Progenitor cell of endocrine pancreas (in vitro differentiated cells): Measurements from ENCODE around the gene CDK14. TPM values are rescaled to one million over a fixed set of nuclear protein-coding genes. Genes with fewer than 3 reads are reported as not detected.

ENCODE experiments used
- DNase-seq: peaks from one replicate; pipeline ENCODE4 v3.0.0; 2021; ENCODE audit warnings: low spot score; ENCODE audit not compliant: unreplicated experiment
- H3K27ac Mint-ChIP-seq: 2 replicates; pipeline ENCODE4 v1.8.0; 2021; ENCODE audit warnings: mild to moderate bottlenecking, moderate library complexity, mixed read lengths
- H3K27me3 Mint-ChIP-seq: 2 replicates; pipeline ENCODE4 v1.8.0; 2021; ENCODE audit warnings: mixed read lengths
- H3K36me3 Mint-ChIP-seq: 2 replicates; pipeline ENCODE4 v1.8.0; 2022; ENCODE audit warnings: mixed read lengths; ENCODE audit not compliant: insufficient read depth
- H3K4me1 Mint-ChIP-seq: 2 replicates; pipeline ENCODE4 v1.8.0; 2021; ENCODE audit warnings: low read depth, mixed read lengths
- H3K4me3 Mint-ChIP-seq: 2 replicates; pipeline ENCODE4 v1.8.0; 2021; ENCODE audit warnings: low read depth, mild to moderate bottlenecking, moderate library complexity, mixed read lengths
- H3K9me3 Mint-ChIP-seq: 2 replicates; pipeline ENCODE4 v1.8.0; 2021; ENCODE audit warnings: low read depth, mixed read lengths
- total RNA-seq: library from RNA; stranded (reverse); gene quantifications from 2 replicates; pipeline ENCODE4 v1.2.1, GENCODE V29; 2021
- TF ChIP-seq, protein P1 (sequence below): fragments of 200-600 bp; sonication (generic); IDR thresholded peaks from one replicate; pipeline ENCODE4 v1.5.0; 2021; ENCODE audit warnings: antibody characterized with exemption, mild to moderate bottlenecking; ENCODE audit not compliant: unreplicated experiment

CDK14 gene
- total RNA-seq, 1 donor from 2014 or later, result 117 TPM

DNA sequence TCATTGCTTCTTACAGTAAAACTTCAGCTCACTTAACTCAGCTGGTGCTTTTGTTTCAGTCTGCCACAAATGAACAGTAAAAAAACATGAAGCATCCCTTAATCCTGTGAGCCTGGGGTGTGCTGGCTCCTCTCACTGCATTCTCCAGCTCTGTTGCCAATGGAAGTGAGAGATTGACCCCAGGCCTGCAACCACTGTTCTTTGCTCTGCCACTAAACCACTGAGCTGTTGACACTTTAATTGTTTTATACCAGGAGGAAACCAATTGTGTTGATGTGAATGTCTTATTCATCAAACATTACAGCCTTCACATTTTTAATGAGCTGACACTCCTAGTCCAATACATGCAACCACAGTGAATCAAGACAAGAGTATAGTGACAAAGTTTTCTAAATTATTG, 598.7 kb downstream of the CDK14 start:
- TF ChIP-seq, protein P1, sequence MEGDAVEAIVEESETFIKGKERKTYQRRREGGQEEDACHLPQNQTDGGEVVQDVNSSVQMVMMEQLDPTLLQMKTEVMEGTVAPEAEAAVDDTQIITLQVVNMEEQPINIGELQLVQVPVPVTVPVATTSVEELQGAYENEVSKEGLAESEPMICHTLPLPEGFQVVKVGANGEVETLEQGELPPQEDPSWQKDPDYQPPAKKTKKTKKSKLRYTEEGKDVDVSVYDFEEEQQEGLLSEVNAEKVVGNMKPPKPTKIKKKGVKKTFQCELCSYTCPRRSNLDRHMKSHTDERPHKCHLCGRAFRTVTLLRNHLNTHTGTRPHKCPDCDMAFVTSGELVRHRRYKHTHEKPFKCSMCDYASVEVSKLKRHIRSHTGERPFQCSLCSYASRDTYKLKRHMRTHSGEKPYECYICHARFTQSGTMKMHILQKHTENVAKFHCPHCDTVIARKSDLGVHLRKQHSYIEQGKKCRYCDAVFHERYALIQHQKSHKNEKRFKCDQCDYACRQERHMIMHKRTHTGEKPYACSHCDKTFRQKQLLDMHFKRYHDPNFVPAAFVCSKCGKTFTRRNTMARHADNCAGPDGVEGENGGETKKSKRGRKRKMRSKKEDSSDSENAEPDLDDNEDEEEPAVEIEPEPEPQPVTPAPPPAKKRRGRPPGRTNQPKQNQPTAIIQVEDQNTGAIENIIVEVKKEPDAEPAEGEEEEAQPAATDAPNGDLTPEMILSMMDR, result no peak
- no peak for DNase-seq

DNA sequence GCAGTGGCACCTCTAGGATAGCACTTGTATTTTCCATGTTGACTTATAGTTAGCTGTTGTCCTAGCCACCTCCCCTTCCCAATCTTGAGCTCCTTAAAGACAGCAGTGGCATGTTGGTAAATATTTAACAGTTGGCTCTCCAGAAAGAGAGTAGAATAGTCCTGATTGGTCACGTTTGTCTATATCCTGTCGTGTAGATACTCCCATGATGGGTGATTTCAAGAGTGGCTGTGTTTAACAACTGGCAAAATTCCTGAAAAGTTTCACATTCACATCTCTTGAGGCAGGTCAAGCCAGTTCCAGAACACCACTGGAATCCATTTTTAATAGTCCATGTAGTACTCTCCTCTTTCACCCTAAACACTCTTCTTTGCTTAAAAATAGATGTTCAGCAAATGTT, 599.9 kb downstream of the CDK14 start:
- TF ChIP-seq, protein P1, result no peak
- Mint-ChIP-seq H3K9me3 (no peaks in the 10 kb centered on the region), H3K36me3 (peaks cover 1% of the 10 kb centered on the region), H3K4me3 (no peak overlapping the region), H3K4me1 (peaks cover 4% of the 10 kb centered on the region), H3K27ac (no peak overlapping the region), H3K27me3 (no peaks in the 10 kb centered on the region)
- no peak for DNase-seq

More for the DNA sequence above, 598.7 kb downstream of the CDK14 start:
- Mint-ChIP-seq H3K4me3 (no peak overlapping the region), H3K27ac (no peak overlapping the region), H3K9me3 (no peaks in the 10 kb centered on the region), H3K4me1 (peaks cover 4% of the 10 kb centered on the region), H3K27me3 (no peaks in the 10 kb centered on the region), H3K36me3 (peaks cover 1% of the 10 kb centered on the region)

DNA sequence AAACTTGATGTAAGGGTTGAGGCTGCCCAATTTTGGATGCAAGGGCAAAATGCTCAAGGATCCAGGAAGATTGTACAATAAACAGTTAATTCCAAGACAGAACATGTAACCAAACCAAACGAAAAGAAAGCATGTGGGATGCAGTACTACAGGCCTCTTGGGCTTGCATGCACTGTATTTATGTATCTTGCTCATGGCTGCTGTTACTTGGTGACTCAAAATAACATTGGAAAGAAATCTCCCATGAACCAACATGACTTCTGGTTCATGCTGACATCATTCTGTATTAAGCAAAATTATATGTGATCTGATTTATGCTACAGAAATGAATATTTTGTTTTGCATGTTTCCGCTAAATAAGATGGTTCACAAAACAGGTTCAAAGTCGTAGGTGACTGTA, 602.2 kb downstream of the CDK14 start:
- H3K4me3 Mint-ChIP-seq, result no peak overlapping the region
- H3K27ac Mint-ChIP-seq, result no peak overlapping the region
- H3K9me3 Mint-ChIP-seq, result no peaks in the 10 kb centered on the region
- DNase-seq, result no peak
- H3K27me3 Mint-ChIP-seq, result no peaks in the 10 kb centered on the region
- TF ChIP-seq, protein P1, result no peak
- peaks cover 3% of the 10 kb centered on the region for H3K36me3 Mint-ChIP-seq
- peaks cover 4% of the 10 kb centered on the region for H3K4me1 Mint-ChIP-seq

DNA sequence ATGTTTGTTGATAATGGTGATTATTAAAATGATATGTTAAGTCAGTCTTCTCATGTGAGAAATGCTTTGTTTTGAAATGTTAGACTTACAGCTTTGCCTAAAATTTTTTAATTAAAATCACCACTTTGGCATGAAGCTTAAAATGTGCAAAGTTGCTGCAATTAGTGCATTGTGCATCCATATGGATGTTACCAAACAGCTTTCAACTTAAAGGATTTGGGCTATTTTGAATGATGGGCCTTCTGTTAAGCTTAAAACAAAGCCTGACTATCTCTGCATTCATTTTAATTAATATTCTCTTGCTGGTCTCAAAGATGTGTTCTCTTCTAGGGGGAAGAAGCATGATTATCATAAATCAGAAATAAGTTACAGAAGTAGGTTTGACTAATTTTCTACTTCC, 603.5 kb downstream of the CDK14 start:
- TF ChIP-seq, protein P1, result no peak
- H3K4me1 Mint-ChIP-seq, result peaks cover 4% of the 10 kb centered on the region
- H3K27me3 Mint-ChIP-seq, result no peaks in the 10 kb centered on the region
- H3K9me3 Mint-ChIP-seq, result peaks cover 3% of the 10 kb centered on the region
- no peak overlapping the region for H3K27ac Mint-ChIP-seq
- no peak for DNase-seq
- H3K36me3 Mint-ChIP-seq, result peaks cover 8% of the 10 kb centered on the region
- H3K4me3 Mint-ChIP-seq, result no peak overlapping the region

DNA sequence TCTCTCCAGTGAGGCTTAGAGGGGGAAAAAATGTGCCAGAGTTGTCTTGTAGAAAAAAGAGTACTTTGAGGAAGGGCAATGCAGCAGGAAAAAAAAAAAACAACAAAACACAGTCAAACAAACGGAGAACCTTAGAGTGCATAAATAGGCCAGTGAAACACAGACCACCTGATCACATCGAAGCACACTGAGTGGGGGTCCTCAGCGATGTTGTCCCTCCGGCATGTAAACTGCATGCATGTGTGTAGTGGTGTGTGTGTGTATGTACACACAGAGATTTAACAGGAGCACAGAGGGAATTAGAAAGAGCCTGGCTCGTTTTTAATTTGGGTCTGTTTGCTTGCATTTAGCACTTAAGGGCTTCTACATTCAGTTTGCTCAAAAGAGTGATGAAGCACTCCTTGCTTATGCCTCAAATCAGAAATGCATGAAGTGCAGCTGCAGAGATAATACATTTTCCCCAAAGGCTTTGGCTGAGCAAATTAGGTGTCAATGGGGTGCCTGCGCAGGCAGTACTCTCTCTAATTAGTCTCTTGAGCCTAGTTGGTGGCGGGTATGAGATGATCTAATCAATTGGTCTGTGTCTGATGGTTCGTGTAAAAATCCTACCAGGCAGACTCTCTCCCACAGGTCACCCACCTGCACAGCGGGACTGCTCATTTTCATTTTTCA, 605.5 kb downstream of the CDK14 start:
- Mint-ChIP-seq H3K36me3 (peaks cover 6% of the 10 kb centered on the region), H3K9me3 (peaks cover 3% of the 10 kb centered on the region), H3K27me3 (no peaks in the 10 kb centered on the region), H3K27ac (no peak overlapping the region), H3K4me3 (no peak overlapping the region), H3K4me1 (no peaks in the 10 kb centered on the region)
- no peak for DNase-seq
- TF ChIP-seq, protein P1, result no peak
